Activated T-cell treated with anti-CD3 and anti-CD28 coated beads, Interleukin-2, amount 50 U/mL, for 4 hours (primary cell): ENCODE data around the gene RPL37A. TPM values are rescaled to one million over a fixed set of nuclear protein-coding genes. Genes with fewer than 3 reads are reported as not detected.

Experiments used
- ATAC-seq, 2 donors: fragments of 200-7000 bp; cut with Tn5 transposase; one replicate each; pipeline ENCODE4 v1.10.0; 2021
- DNase-seq: peaks from one replicate; pipeline ENCODE4 v3.0.0-alpha.2; 2020
- H3K27me3 Mint-ChIP-seq: one replicate; pipeline ENCODE4 v1.8.0; 2021; ENCODE audit warnings: low read depth, mixed read lengths
- H3K36me3 Mint-ChIP-seq: one replicate; pipeline ENCODE4 v1.8.0; 2022; ENCODE audit warnings: mixed read lengths; ENCODE audit not compliant: insufficient read depth
- H3K4me1 Mint-ChIP-seq: one replicate; pipeline ENCODE4 v1.8.0; 2021; ENCODE audit warnings: low read depth, mixed read lengths
- H3K4me3 Mint-ChIP-seq: one replicate; pipeline ENCODE4 v1.8.0; 2021; ENCODE audit warnings: mild to moderate bottlenecking, moderate library complexity, mixed read lengths
- H3K9me3 Mint-ChIP-seq: one replicate; pipeline ENCODE4 v1.8.0; 2021; ENCODE audit warnings: mixed read lengths
- total RNA-seq, 3 donors: library from RNA; stranded (reverse); gene quantifications; one replicate each; pipeline ENCODE4 v1.2.1, GENCODE V29; 2021

The RPL37A gene
- total RNA-seq, 3 donors from 2014 or later, result 4,221 to 4,335 (median 4,249) TPM

DNA sequence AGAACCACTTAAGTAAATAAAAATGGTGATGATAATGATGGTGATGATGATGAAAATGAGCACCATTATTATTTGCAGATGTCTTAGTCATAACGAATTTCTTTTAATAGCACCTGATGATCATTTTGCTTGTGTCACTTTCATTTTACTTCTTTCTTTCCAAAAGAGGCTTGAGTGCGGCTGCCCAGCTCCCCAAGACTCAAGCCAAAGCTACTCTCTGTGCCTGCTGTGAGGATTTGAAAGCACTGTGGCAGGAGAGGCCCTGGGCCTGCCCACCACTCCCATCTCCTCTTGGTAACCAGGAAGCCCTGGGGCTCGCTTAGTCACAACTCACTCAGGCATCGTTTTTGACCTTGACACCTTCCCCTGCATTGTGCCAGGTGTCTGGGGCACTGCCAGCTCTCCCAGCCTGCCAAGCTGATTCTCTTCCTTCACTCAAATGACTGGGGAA is 41.2 kb downstream of the RPL37A start:
- Mint-ChIP-seq H3K36me3 (no peaks in the 10 kb centered on the region), H3K4me1 (no peaks in the 10 kb centered on the region), H3K9me3 (no peaks in the 10 kb centered on the region), H3K4me3 (no peak overlapping the region), H3K27me3 (peaks cover 5% of the 10 kb centered on the region)
- ATAC-seq (no peak), DNase-seq (no peak)

DNA sequence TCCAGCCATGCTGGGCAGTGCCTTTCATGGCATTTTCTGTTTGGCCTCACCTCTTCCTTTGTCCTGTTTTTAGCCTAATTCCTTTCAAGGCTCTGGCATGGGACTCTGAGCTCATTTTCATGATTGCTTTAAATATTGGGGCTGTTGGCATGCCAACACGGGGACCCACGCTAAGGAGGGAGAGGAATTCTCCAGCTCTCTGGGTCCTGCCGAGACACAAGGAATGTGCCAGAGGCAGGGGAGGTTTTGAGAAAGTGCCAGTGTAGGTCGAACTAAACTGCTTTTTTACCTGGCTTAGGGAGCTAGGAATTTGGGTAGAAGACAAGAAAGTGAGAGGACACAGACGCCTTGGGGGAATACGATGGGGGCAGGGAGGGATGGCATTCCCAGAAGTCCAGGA is 42.3 kb downstream of the RPL37A start:
- H3K27me3 Mint-ChIP-seq, result peaks cover 12% of the 10 kb centered on the region
- H3K4me3 Mint-ChIP-seq, result no peak overlapping the region
- no peaks in the 10 kb centered on the region for H3K4me1 Mint-ChIP-seq
- no peaks in the 10 kb centered on the region for H3K9me3 Mint-ChIP-seq
- H3K36me3 Mint-ChIP-seq, result no peaks in the 10 kb centered on the region
- ATAC-seq (no peak), DNase-seq (no peak)

- Mint-ChIP-seq H3K4me1 (no peaks in the 10 kb centered on the region), H3K36me3 (no peaks in the 10 kb centered on the region), H3K9me3 (no peaks in the 10 kb centered on the region), H3K27me3 (peaks cover 12% of the 10 kb centered on the region), H3K4me3 (no peak overlapping the region)
- ATAC-seq (no peak), DNase-seq (no peak)
Measured at GRCh38 chr2:216541505-216541904, 42.9 kb downstream of the RPL37A start.

DNA sequence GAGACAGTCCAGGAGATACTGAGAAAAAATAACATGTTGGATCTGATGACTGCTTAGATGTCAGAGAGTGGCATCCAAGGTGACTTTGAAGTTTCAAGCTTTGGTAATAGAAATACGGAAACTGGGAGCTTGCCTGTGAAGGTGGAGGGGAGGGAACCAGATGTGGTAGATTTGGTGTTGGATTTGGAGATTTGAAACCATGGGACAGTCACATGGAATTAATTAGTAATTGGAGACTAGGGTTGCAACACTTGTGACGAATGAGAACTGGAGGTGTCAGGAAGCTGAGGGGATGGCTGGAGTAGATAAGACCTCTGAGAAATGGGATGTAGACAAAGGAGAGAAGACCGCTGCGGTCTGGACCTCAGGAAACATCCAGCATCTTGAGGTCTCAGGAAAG is 46.7 kb downstream of the RPL37A start:
- Mint-ChIP-seq H3K27me3 (peaks cover 13% of the 10 kb centered on the region), H3K36me3 (no peaks in the 10 kb centered on the region), H3K4me3 (no peak overlapping the region), H3K9me3 (no peaks in the 10 kb centered on the region), H3K4me1 (no peaks in the 10 kb centered on the region)
- ATAC-seq (no peak), DNase-seq (no peak)

DNA sequence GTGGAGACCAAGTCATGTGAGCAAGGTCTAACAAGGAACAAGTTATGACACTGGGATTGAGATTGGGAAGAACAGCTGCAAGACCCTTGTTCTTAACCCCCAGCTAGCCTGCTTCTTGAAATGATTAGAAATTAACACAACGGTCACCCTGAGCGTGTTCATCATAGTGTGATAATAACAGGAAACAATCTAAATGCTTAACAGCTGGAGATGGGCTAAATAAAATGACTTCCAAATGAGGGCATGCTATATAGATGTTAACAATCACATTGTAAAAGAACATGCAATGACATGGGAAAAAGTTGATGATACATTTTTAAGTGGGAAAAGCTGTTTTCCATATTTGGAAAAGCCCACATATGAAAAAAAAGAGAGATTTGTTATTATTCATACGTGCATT is 47.6 kb downstream of the RPL37A start:
- DNase-seq (no peak), ATAC-seq (no peak)
- H3K36me3 Mint-ChIP-seq, result no peaks in the 10 kb centered on the region
- no peaks in the 10 kb centered on the region for H3K9me3 Mint-ChIP-seq
- no peak overlapping the region for H3K4me3 Mint-ChIP-seq
- peaks cover 13% of the 10 kb centered on the region for H3K27me3 Mint-ChIP-seq
- no peaks in the 10 kb centered on the region for H3K4me1 Mint-ChIP-seq

DNA sequence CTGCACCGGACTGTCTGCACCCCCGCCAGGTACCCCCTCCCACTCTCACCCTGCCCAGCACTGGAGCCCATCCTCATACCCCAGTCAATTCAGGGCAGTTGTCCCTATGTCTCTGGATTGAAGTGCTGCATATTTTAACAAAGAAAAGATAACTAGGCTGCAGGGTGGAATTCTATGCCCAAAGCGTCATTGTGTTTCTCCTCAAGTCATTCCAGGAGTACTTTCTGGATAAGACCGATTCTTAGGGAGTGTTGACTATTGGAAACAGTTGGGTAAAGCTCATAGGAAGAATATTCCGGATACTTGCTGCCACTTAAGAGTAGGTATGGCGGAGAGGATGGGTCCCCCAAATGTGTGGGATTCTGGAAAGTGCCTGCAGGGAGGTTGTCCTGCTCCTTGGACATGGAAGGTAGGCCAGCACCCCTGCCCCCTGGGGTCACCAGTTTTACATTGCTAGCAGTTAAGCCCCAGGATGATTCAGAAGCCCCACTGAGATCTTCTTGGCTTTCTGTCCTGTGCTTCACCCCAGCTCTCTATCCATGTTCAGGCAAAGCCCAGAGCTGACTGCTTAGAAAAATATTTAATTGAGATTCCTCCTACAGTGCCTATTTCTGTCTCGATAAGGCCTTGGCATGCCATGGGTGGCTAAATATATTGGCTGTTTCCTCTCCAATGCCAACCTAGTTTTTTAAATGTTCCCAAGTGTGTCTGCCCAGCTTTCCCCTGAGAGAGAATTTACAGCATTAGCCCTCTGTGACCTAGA is 48.2 kb downstream of the RPL37A start:
- Mint-ChIP-seq H3K4me1 (no peaks in the 10 kb centered on the region), H3K9me3 (no peaks in the 10 kb centered on the region), H3K27me3 (peaks cover 13% of the 10 kb centered on the region), H3K36me3 (no peaks in the 10 kb centered on the region), H3K4me3 (no peak overlapping the region)
- DNase-seq (no peak), ATAC-seq (no peak)

GRCh38 chr2:216548901-216549331 is 50.3 kb downstream of the RPL37A start:
- no peaks in the 10 kb centered on the region for H3K9me3 Mint-ChIP-seq
- no peaks in the 10 kb centered on the region for H3K4me1 Mint-ChIP-seq
- ATAC-seq, result no peak
- DNase-seq, result no peak
- H3K4me3 Mint-ChIP-seq, result no peak overlapping the region
- peaks cover 13% of the 10 kb centered on the region for H3K27me3 Mint-ChIP-seq
- H3K36me3 Mint-ChIP-seq, result no peaks in the 10 kb centered on the region

DNA sequence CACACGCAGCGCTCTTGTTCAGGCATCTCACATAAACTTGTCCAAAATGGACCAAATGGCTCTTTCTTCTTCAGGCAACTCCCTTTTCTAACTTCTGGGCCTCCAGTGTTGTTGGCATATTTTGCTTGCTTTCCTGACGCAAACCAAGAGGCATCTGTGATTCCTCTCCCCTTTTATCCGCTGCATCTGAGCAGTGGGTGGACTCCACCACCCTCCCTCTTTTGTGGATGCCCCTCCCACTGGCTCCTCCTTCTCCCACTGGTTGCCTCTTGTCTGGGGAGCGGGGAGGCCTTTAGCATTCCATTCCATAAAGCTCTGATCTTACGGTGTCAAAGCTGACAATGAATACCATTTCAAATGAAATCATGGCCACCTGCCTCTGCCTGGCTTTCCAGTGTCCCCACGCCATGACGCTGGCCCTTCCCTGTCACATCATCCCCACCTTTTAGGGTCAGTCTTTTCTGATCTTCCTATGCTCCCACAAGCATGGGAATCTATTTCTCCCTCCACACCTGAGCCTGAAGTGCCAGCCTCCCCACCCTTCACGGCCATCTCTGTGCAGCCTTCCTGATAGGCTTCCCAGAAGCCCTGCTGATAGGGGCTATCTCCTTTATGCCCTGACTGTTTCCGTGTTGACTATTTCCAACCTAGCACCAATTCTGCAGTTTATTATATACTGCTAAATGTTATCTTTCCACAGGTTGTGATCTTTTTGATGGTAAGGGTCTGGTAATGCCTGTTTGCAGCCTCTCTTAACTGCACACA is 51.5 kb downstream of the RPL37A start:
- DNase-seq (no peak), ATAC-seq (no peak)
- Mint-ChIP-seq H3K9me3 (no peaks in the 10 kb centered on the region), H3K4me3 (no peak overlapping the region), H3K27me3 (peaks cover 8% of the 10 kb centered on the region), H3K4me1 (peaks cover 1% of the 10 kb centered on the region), H3K36me3 (no peaks in the 10 kb centered on the region)

DNA sequence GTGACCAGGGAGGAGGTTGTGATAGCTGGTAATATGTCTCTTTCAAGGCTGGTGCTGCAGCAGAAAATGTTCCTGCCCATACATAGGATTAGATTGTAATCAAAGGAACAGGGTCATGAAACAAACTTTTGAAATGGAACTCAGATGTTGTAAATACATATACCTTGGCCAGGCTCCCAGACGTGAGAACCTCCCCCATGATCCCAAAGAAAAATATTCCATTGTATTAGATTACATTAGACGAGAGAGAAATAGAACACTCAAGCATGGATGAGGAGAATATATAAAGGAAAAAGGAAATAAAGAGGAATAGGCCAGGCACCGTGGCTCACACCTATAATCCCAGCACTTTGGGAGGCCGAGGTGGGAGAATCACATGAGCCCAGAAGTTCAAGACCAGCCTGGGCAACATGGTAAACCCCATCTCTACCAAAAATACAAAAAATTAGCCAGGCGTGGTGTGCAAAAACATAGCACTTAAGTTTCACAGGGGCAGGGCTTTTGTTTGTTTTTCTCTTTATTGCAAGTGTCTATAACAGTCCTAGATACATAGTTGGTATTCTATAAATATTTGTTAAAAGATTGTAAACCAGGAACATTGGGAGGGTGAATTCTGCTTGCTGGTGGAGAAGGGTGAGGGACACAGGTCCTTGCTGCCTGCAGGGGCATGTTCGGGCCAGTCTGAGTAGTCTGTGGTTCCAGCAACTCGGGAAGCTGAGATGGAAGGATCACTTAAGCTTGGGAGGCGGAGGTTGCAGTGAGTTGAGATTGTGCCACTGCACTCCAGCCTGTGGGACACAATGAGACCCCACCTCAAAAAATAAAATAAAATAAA is 52.8 kb downstream of the RPL37A start:
- H3K4me1 Mint-ChIP-seq, result peaks cover 2% of the 10 kb centered on the region
- H3K4me3 Mint-ChIP-seq, result no peak overlapping the region
- DNase-seq, result no peak
- peaks cover 3% of the 10 kb centered on the region for H3K27me3 Mint-ChIP-seq
- no peaks in the 10 kb centered on the region for H3K9me3 Mint-ChIP-seq
- no peak for ATAC-seq
- H3K36me3 Mint-ChIP-seq, result no peaks in the 10 kb centered on the region

GRCh38 chr2:216553093-216553478 is 54.4 kb downstream of the RPL37A start:
- no peak for ATAC-seq
- Mint-ChIP-seq H3K27me3 (no peaks in the 10 kb centered on the region), H3K36me3 (no peaks in the 10 kb centered on the region), H3K9me3 (no peaks in the 10 kb centered on the region), H3K4me1 (peaks cover 2% of the 10 kb centered on the region), H3K4me3 (no peak overlapping the region)
- no peak for DNase-seq

Other genes with a start within 250 kb of the RPL37A start
- not detected for gene MARCHF4, start 126.4 kb upstream of the RPL37A start, total RNA-seq
- 10 to 100 TPM; 18.2 to 21.9 (median 19.9) TPM for gene SMARCAL1, start 86.4 kb upstream of the RPL37A start, total RNA-seq
- gene IGFBP2, start 134.6 kb downstream of the RPL37A start, total RNA-seq, result 1 to 10 TPM in 2 of 3 donors, under 1 TPM in 1; 0.73 to 1.9 (median 1.4) TPM
- 1 to 10 TPM; 1.8 to 2.7 (median 2.4) TPM for gene IGFBP5, start 196.7 kb downstream of the RPL37A start, total RNA-seq